Mesenteric fat pad (tissue), 1 donor: ENCODE results near the gene TMEM237. TPM values are rescaled to one million over a fixed set of nuclear protein-coding genes. Genes with fewer than 3 reads are reported as not detected.

Experiments used
- DNase-seq: peaks from one replicate; pipeline ENCODE4 v3.0.0-alpha.2; 2020; ENCODE audit warnings: low spot score
- total RNA-seq: library from RNA; stranded (reverse); fragmentation: NEBNext Ultra II Directional; extraction: Animal tissue kit (Norgen Biotek cat#: 25700); gene quantifications from one replicate; pipeline ENCODE4 v1.2.1, GENCODE V29; 2021
- donor health status: DM: yes; HTN: yes; CAD: no.

The TMEM237 gene
- total RNA-seq, 1 donor from 2014 or later: 14.7 TPM

- peak; percentile 95 for DNase-seq
Observed at GRCh38 chr2:201642579-201643215, 606 bp downstream of the TMEM237 start.

GRCh38 chr2:201642086-201642578 is 1.2 kb downstream of the TMEM237 start:
- no peak for DNase-seq

- no peak for DNase-seq
Observed at GRCh38 chr2:201639205-201639604, 4.1 kb downstream of the TMEM237 start.

- DNase-seq: no peak
Observed at GRCh38 chr2:201638326-201638725, 5.0 kb downstream of the TMEM237 start.

- no peak for DNase-seq
Observed at GRCh38 chr2:201633661-201634249, 9.5 kb downstream of the TMEM237 start.

- DNase-seq: no peak
Observed at GRCh38 chr2:201631041-201631440, 12.3 kb downstream of the TMEM237 start.

GRCh38 chr2:201630577-201630976 is 12.7 kb downstream of the TMEM237 start:
- no peak for DNase-seq

- DNase-seq: no peak
Observed at GRCh38 chr2:201628545-201628944, 14.8 kb downstream of the TMEM237 start.

GRCh38 chr2:201622306-201622970 is 20.9 kb downstream of the TMEM237 start:
- no peak for DNase-seq

GRCh38 chr2:201621293-201621999 is 21.9 kb downstream of the TMEM237 start:
- DNase-seq: no peak

- DNase-seq: no peak
Observed at GRCh38 chr2:201618744-201619662, 24.3 kb downstream of the TMEM237 start.

- no peak for DNase-seq
Observed at GRCh38 chr2:201608021-201608420, 35.3 kb downstream of the TMEM237 start.

GRCh38 chr2:201607568-201607967 is 35.7 kb downstream of the TMEM237 start:
- no peak for DNase-seq

- no peak for DNase-seq
Observed at GRCh38 chr2:201600906-201601305, 42.4 kb downstream of the TMEM237 start.

GRCh38 chr2:201597397-201597796 is 45.9 kb downstream of the TMEM237 start:
- no peak for DNase-seq

- DNase-seq: no peak
Observed at GRCh38 chr2:201580486-201580885, 62.8 kb downstream of the TMEM237 start.

- DNase-seq: no peak
Observed at GRCh38 chr2:201579536-201579935, 63.8 kb downstream of the TMEM237 start.

GRCh38 chr2:201575971-201576370 is 67.3 kb downstream of the TMEM237 start:
- DNase-seq: no peak

- DNase-seq: no peak
Observed at GRCh38 chr2:201574766-201575165, 68.5 kb downstream of the TMEM237 start.

GRCh38 chr2:201572846-201573508 is 70.3 kb downstream of the TMEM237 start:
- no peak for DNase-seq
